Measurements from ENCODE around the gene DGKH. TPM values are rescaled to one million over a fixed set of nuclear protein-coding genes. Genes with fewer than 3 reads are reported as not detected.
A peak's percentile ranks its signal among the peaks of the same experiment; 100 is the strongest.

DGKH gene
- total RNA-seq, 1 experiment from 2014 or later = 5.2 TPM

GRCh38 chr13:42229287-42229686 lies 180.8 kb downstream of the DGKH start:
- H3K9me3 ChIP-seq = no peaks in the 10 kb centered on the region
- no peak overlapping the region for H3K4me3 ChIP-seq (ENCODE audit: low read depth, low read length)
- Mint-ChIP-seq H3K9me3 (ENCODE audit: unreplicated experiment) (no peaks in the 10 kb centered on the region), H3K36me3 (ENCODE audit: insufficient read depth, unreplicated experiment) (peaks cover 10% of the 10 kb centered on the region), H3K4me3 (ENCODE audit: unreplicated experiment) (no peak overlapping the region), H3K27me3 (ENCODE audit: insufficient read depth, unreplicated experiment) (no peaks in the 10 kb centered on the region), H3K4me1 (ENCODE audit: low read depth, unreplicated experiment) (peaks cover 21% of the 10 kb centered on the region), H3K27ac (ENCODE audit: unreplicated experiment) (no peak overlapping the region)
- ChIA-PET POLR2A (no interaction called here), CTCF (no interaction called here)
- H3K27me3 ChIP-seq (replicated peaks; ENCODE audit: control insufficient read depth, insufficient read depth, low read length) = no peaks in the 10 kb centered on the region
- no TSS peak for BruUV-seq (replicated peaks)
- H3K4me1 ChIP-seq = peaks cover 18% of the 10 kb centered on the region
- TF ChIP-seq CTCF (IDR thresholded peaks at IDR 0.05; ENCODE audit: insufficient read depth in 1 of 2, low read depth in 1 of 2, low read length in 1 of 2, severe bottlenecking in 1 of 2, unreplicated experiment in 1 of 2) = no peak
- peak in 1 of 2 experiments; percentile 21 for DNase-seq
- intact Hi-C loops (cut with micrococcal nuclease; ENCODE audit: unreplicated experiment) = no loop called here
- no peaks in the 10 kb centered on the region for H3K36me3 ChIP-seq (ENCODE audit: control insufficient read depth, insufficient read depth, low read length)

DNA sequence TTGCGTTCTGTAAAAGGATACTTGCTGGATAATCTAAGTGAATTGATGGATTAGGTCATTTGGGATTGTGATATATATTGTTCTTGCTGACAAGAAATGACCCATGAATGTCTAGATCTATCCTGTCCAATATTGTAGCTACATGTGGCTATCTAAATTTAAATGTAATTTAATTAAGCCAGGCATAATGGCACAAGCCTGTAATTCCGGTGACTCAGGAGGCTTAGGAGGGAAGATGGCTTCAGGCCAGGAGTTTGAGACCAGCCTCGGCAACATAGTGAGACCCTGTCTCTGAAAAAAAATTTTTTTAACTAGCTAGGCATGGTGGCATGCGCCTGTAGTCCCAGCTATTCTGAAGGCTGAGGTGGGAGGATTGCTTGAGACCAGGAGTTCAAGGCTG lies 184.2 kb downstream of the DGKH start:
- Mint-ChIP-seq H3K4me3 (ENCODE audit: unreplicated experiment) (no peak overlapping the region), H3K27ac (ENCODE audit: unreplicated experiment) (no peak overlapping the region), H3K36me3 (ENCODE audit: insufficient read depth, unreplicated experiment) (no peaks in the 10 kb centered on the region), H3K9me3 (ENCODE audit: unreplicated experiment) (no peaks in the 10 kb centered on the region), H3K27me3 (ENCODE audit: insufficient read depth, unreplicated experiment) (no peaks in the 10 kb centered on the region), H3K4me1 (ENCODE audit: low read depth, unreplicated experiment) (peaks cover 21% of the 10 kb centered on the region)
- Histone ChIP-seq H3K4me3 (ENCODE audit: low read depth, low read length) (no peak overlapping the region), H3K36me3 (ENCODE audit: control insufficient read depth, insufficient read depth, low read length) (no peaks in the 10 kb centered on the region), H3K27me3 (replicated peaks; ENCODE audit: control insufficient read depth, insufficient read depth, low read length) (no peaks in the 10 kb centered on the region), H3K4me1 (peaks cover 18% of the 10 kb centered on the region), H3K9me3 (no peaks in the 10 kb centered on the region)
- intact Hi-C loops (cut with micrococcal nuclease; ENCODE audit: unreplicated experiment) = no loop called here
- CTCF ChIA-PET = no interaction called here
- DNase-seq = no peak
- POLR2A ChIA-PET = no interaction called here
- BruUV-seq (replicated peaks) = no TSS peak
- TF ChIP-seq CTCF (IDR thresholded peaks at IDR 0.05; ENCODE audit: insufficient read depth in 1 of 2, low read depth in 1 of 2, low read length in 1 of 2, severe bottlenecking in 1 of 2, unreplicated experiment in 1 of 2) = no peak

- no peak overlapping the region for H3K27ac Mint-ChIP-seq (ENCODE audit: unreplicated experiment)
- TF ChIP-seq CTCF (IDR thresholded peaks at IDR 0.05; ENCODE audit: insufficient read depth in 1 of 2, low read depth in 1 of 2, low read length in 1 of 2, severe bottlenecking in 1 of 2, unreplicated experiment in 1 of 2) = no peak
- H3K4me1 Mint-ChIP-seq (ENCODE audit: low read depth, unreplicated experiment) = peaks cover 14% of the 10 kb centered on the region
- POLR2A ChIA-PET = no interaction called here
- H3K9me3 Mint-ChIP-seq (ENCODE audit: unreplicated experiment) = no peaks in the 10 kb centered on the region
- no peak overlapping the region for H3K4me3 Mint-ChIP-seq (ENCODE audit: unreplicated experiment)
- peak in 1 of 2 experiments; percentile 34 for DNase-seq
- Histone ChIP-seq H3K27me3 (replicated peaks; ENCODE audit: control insufficient read depth, insufficient read depth, low read length) (no peaks in the 10 kb centered on the region), H3K9me3 (no peaks in the 10 kb centered on the region), H3K4me1 (peaks cover 18% of the 10 kb centered on the region), H3K4me3 (ENCODE audit: low read depth, low read length) (no peak overlapping the region), H3K36me3 (ENCODE audit: control insufficient read depth, insufficient read depth, low read length) (no peaks in the 10 kb centered on the region)
- CTCF ChIA-PET = no interaction called here
- no peaks in the 10 kb centered on the region for H3K27me3 Mint-ChIP-seq (ENCODE audit: insufficient read depth, unreplicated experiment)
- no TSS peak for BruUV-seq (replicated peaks)
- intact Hi-C loops (cut with micrococcal nuclease; ENCODE audit: unreplicated experiment) = no loop called here
- no peaks in the 10 kb centered on the region for H3K36me3 Mint-ChIP-seq (ENCODE audit: insufficient read depth, unreplicated experiment)
Measured at GRCh38 chr13:42233726-42234125, 185.3 kb downstream of the DGKH start.
